H1 (cell line): ENCODE results near the gene CRTC2.

Experiments used
- CEBPB ChIP-seq: IDR thresholded peaks from 2 replicates; pipeline ENCODE4 v1.6.1; 2012; ENCODE audit warnings: low read depth, low read length
- CTCF ChIP-seq, 3 experiments: IDR thresholded peaks; 1 replicate in 2 of 3; 2 replicates in 1 of 3; pipeline versions ENCODE4 v1.5.1 to v1.6.1; 2011; ENCODE audit warnings: low read length in 3 of 3, mild to moderate bottlenecking in 3 of 3, inconsistent platforms in 2 of 3, low read depth in 1 of 3, moderate library complexity in 1 of 3; ENCODE audit not compliant: insufficient read depth in 1 of 3; ENCODE audit errors: control extremely low read depth in 1 of 3
- EGR1 ChIP-seq: IDR thresholded peaks from 2 replicates; pipeline ENCODE4 v1.6.1; 2011; ENCODE audit warnings: low read depth, low read length, borderline replicate concordance
- EZH2 ChIP-seq: fragments of 200-600 bp; sonication (generic); IDR thresholded peaks from 2 replicates; pipeline ENCODE4 v1.7.1; 2012; ENCODE audit warnings: low read depth, mild to moderate bottlenecking, moderate library complexity, low read length, inconsistent platforms; ENCODE audit not compliant: severe bottlenecking
- POLR2A ChIP-seq, 2 experiments: IDR thresholded peaks; 1 replicate in 1 of 2; 2 replicates in 1 of 2; pipeline ENCODE4 v1.6.1; 2011; ENCODE audit warnings: low read depth in 2 of 2, low read length in 2 of 2, mild to moderate bottlenecking in 2 of 2; ENCODE audit errors: control extremely low read depth in 1 of 2
- RFX5 ChIP-seq: IDR thresholded peaks from 2 replicates; pipeline ENCODE4 v1.6.1; 2011; ENCODE audit warnings: low read depth, low read length, improper control_type of control experiment, borderline replicate concordance
- ZNF274 ChIP-seq: IDR thresholded peaks from 2 replicates; pipeline ENCODE4 v1.7.0; 2012; ENCODE audit warnings: low read length, borderline replicate concordance; ENCODE audit errors: extremely low read depth

- TF ChIP-seq CTCF (IDR thresholded peaks at IDR 0.05; ENCODE audit: control extremely low read depth in 1 of 3, insufficient read depth in 1 of 3, low read depth in 1 of 3, low read length in 3 of 3), result no peak
- TF ChIP-seq EZH2, result no peak
- TF ChIP-seq ZNF274, result no peak
- TF ChIP-seq EGR1, result no peak
- TF ChIP-seq POLR2A (IDR thresholded peaks at IDR 0.05; ENCODE audit: control extremely low read depth in 1 of 2, low read depth in 2 of 2, low read length in 2 of 2), result no peak
- no peak for TF ChIP-seq CEBPB
- no peak for TF ChIP-seq RFX5
Observed at GRCh38 chr1:153926405-153926804, 32.0 kb downstream of the CRTC2 start.
